Mesenchymal stem cell (in vitro differentiated cells and primary cell): ENCODE data around the gene AVPI1.

ENCODE experiments used
- DNase-seq: peaks from one replicate; pipeline ENCODE4 v3.0.0-alpha.2; 2013
- H2AFZ ChIP-seq: one replicate; pipeline ENCODE4 v1.6.1; 2013; ENCODE audit warnings: low read depth, mild to moderate bottlenecking, control low read depth, inconsistent platforms, low read length, moderate library complexity
- H2AK5ac ChIP-seq: 2 replicates; pipeline ENCODE4 v1.6.1; 2013; ENCODE audit warnings: low read length, moderate library complexity, mild to moderate bottlenecking, inconsistent platforms; ENCODE audit not compliant: severe bottlenecking
- H2BK120ac ChIP-seq: one replicate; pipeline ENCODE4 v1.6.1; 2013; ENCODE audit warnings: low read depth, mild to moderate bottlenecking, inconsistent platforms, low read length, moderate library complexity
- H2BK12ac ChIP-seq, 2 experiments: one replicate each; pipeline ENCODE4 v1.6.1; 2013; ENCODE audit warnings: inconsistent platforms in 2 of 2, low read length in 2 of 2, mild to moderate bottlenecking in 2 of 2, moderate library complexity in 2 of 2, control low read depth in 1 of 2
- H2BK15ac ChIP-seq: one replicate; pipeline ENCODE4 v1.6.1; 2013; ENCODE audit warnings: mild to moderate bottlenecking, low read depth, inconsistent platforms; ENCODE audit not compliant: poor library complexity, severe bottlenecking
- H2BK5ac ChIP-seq: 2 replicates; pipeline ENCODE4 v1.6.1; 2013; ENCODE audit warnings: low read depth, mild to moderate bottlenecking, low read length, control low read depth, inconsistent platforms; ENCODE audit not compliant: poor library complexity, severe bottlenecking
- H3K14ac ChIP-seq, 2 experiments: one replicate each; pipeline ENCODE4 v1.6.1; 2013; ENCODE audit warnings: inconsistent platforms in 2 of 2, low read length in 2 of 2, control low read depth in 1 of 2, mild to moderate bottlenecking in 1 of 2, moderate library complexity in 1 of 2
- H3K18ac ChIP-seq, 2 experiments: one replicate each; pipeline ENCODE4 v1.6.1; 2013; ENCODE audit warnings: inconsistent platforms in 2 of 2, low read length in 2 of 2, control low read depth in 1 of 2, low read depth in 1 of 2, mild to moderate bottlenecking in 1 of 2
- H3K23ac ChIP-seq, 2 experiments: one replicate each; pipeline ENCODE4 v1.6.1; 2013; ENCODE audit warnings: inconsistent platforms in 2 of 2, low read length in 2 of 2, mild to moderate bottlenecking in 2 of 2, moderate library complexity in 2 of 2, control low read depth in 1 of 2
- H3K27ac ChIP-seq: 2 replicates; pipeline ENCODE4 v1.5.1; 2013; ENCODE audit warnings: mild to moderate bottlenecking, moderate library complexity, low read length, control low read depth, inconsistent platforms; ENCODE audit not compliant: poor library complexity, severe bottlenecking
- H3K27me3 ChIP-seq, 2 experiments: 2 replicates each; pipeline versions ENCODE4 v1.6.1 to v1.7.0; 2013; ENCODE audit warnings: low read length in 2 of 2, mild to moderate bottlenecking in 2 of 2, moderate library complexity in 2 of 2, control low read depth in 1 of 2, inconsistent platforms in 1 of 2; ENCODE audit not compliant: control insufficient read depth in 1 of 2, insufficient read depth in 1 of 2
- H3K36me3 ChIP-seq, 2 experiments: 2 replicates each; pipeline versions ENCODE4 v1.6.1 to v1.7.0; 2013; ENCODE audit warnings: low read length in 2 of 2, control low read depth in 1 of 2, inconsistent platforms in 1 of 2, low read depth in 1 of 2, mild to moderate bottlenecking in 1 of 2; ENCODE audit not compliant: insufficient read depth in 2 of 2, control insufficient read depth in 1 of 2
- H3K4ac ChIP-seq, 2 experiments: one replicate each; pipeline ENCODE4 v1.6.1; 2013; ENCODE audit warnings: inconsistent platforms in 2 of 2, low read length in 2 of 2, mild to moderate bottlenecking in 2 of 2, moderate library complexity in 2 of 2, control low read depth in 1 of 2, low read depth in 1 of 2
- H3K4me1 ChIP-seq: 2 replicates; pipeline ENCODE4 v1.6.1; 2013; ENCODE audit warnings: low read depth, low read length, control low read depth; ENCODE audit not compliant: control insufficient read depth, insufficient read depth
- H3K4me2 ChIP-seq: 2 replicates; pipeline ENCODE4 v1.6.1; 2013; ENCODE audit warnings: low read length, mild to moderate bottlenecking, inconsistent platforms; ENCODE audit not compliant: poor library complexity, severe bottlenecking
- H3K4me3 ChIP-seq, 2 experiments: 2 replicates each; pipeline versions ENCODE4 v1.5.1 to v1.7.0; 2013; ENCODE audit warnings: low read length in 2 of 2, mild to moderate bottlenecking in 2 of 2, control low read depth in 1 of 2, low read depth in 1 of 2; ENCODE audit not compliant: insufficient read depth in 1 of 2
- H3K79me1 ChIP-seq: replicated peaks from 2 replicates; pipeline ENCODE4 v1.6.1; 2013; ENCODE audit warnings: mild to moderate bottlenecking, control low read depth, low read length, inconsistent platforms; ENCODE audit not compliant: poor library complexity, severe bottlenecking
- H3K9ac ChIP-seq: 2 replicates; pipeline ENCODE4 v1.7.0; 2013; ENCODE audit warnings: mild to moderate bottlenecking, low read length, moderate library complexity
- H3K9me3 ChIP-seq: 2 replicates; pipeline ENCODE4 v1.7.0; 2013; ENCODE audit warnings: mild to moderate bottlenecking, low read length; ENCODE audit not compliant: control insufficient read depth
- H4K8ac ChIP-seq: one replicate; pipeline ENCODE4 v1.6.1; 2013; ENCODE audit warnings: inconsistent platforms, mild to moderate bottlenecking, low read length, moderate library complexity
- H4K91ac ChIP-seq: one replicate; pipeline ENCODE4 v1.6.1; 2013; ENCODE audit warnings: mild to moderate bottlenecking, low read length, inconsistent platforms
- WGBS: methylation state at CpG from one replicate; pipeline ENCODE4 v1.1.7; 2013; ENCODE audit warnings: mixed read lengths; 5-methylcytosine and 5-hydroxymethylcytosine counted together

The AVPI1 gene

DNA sequence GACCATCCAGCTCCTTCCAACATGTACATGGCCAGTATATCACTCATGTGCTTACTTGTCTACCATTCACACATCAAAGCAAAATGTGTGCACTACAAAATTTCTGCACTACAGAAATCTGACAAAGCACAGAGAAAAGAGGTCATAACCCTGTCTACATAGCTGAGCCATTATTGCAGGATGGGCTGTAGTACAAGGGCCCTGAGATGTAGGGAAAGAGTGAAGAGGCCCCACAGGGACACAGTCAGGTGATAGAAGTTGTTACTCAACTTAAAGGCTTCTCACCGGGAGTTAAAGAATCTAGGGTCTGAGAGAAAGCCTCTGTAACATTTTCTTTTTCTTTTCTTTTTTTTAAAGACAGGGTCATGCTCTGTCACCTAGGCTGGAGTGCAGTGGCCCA, 17.5 kb downstream of the AVPI1 start:
- no peak overlapping the region for H4K8ac ChIP-seq
- H3K4ac ChIP-seq = no peak overlapping the region
- no peak overlapping the region for H2AFZ ChIP-seq
- no peak overlapping the region for H3K27ac ChIP-seq
- no peak overlapping the region for H3K9ac ChIP-seq
- no peak overlapping the region for H3K4me3 ChIP-seq
- no peak overlapping the region for H2BK15ac ChIP-seq
- H4K91ac ChIP-seq = no peak overlapping the region
- H3K23ac ChIP-seq = no peak overlapping the region
- H2BK120ac ChIP-seq = no peak overlapping the region
- H3K27me3 ChIP-seq = no peaks in the 10 kb centered on the region
- H3K4me2 ChIP-seq = no peak overlapping the region
- no peak overlapping the region for H2BK12ac ChIP-seq
- DNase-seq = peak; percentile 24
- WGBS = 80% methylated on average over 1 of the region's 1 CpG
- no peaks in the 10 kb centered on the region for H3K4me1 ChIP-seq
- H3K79me1 ChIP-seq = no peaks in the 10 kb centered on the region
- H3K18ac ChIP-seq = no peak overlapping the region
- no peak overlapping the region for H2AK5ac ChIP-seq
- H2BK5ac ChIP-seq = no peak overlapping the region
- H3K14ac ChIP-seq = no peak overlapping the region
- H3K9me3 ChIP-seq = no peaks in the 10 kb centered on the region
- H3K36me3 ChIP-seq = peaks cover 25 to 89% of the 10 kb centered on the region in 2 experiments

DNA sequence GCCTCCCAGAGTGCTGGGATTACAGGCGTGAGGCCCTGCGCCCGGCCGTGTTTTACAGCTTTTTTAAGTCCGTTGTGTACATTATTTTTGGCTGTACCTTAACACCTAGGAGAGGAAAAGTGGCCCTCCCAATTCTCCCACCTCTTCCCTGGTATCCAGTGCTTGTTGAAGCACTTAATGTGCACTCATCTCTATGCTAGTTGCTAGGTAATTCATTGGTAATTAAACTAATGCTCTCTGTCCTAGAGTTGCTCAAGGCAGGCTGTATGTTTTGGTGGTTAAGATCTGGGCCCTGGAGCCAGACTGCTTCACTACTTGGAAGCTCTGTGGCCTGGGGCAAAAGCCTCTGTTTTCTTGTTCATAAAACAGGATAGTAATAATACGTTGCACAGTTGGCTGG, 19.6 kb downstream of the AVPI1 start:
- Histone ChIP-seq H3K18ac (no peak overlapping the region), H2BK12ac (no peak overlapping the region), H3K27ac (no peak overlapping the region), H3K4me2 (no peak overlapping the region), H3K14ac (no peak overlapping the region), H2AK5ac (no peak overlapping the region), H3K4me3 (no peak overlapping the region), H2AFZ (no peak overlapping the region), H3K79me1 (peaks cover under 1% of the 10 kb centered on the region), H4K91ac (no peak overlapping the region), H3K36me3 (peaks cover 21 to 90% of the 10 kb centered on the region in 2 experiments), H3K23ac (no peak overlapping the region), H3K27me3 (no peaks in the 10 kb centered on the region), H2BK5ac (no peak overlapping the region), H2BK120ac (no peak overlapping the region), H3K9ac (no peak overlapping the region), H4K8ac (no peak overlapping the region), H3K4ac (no peak overlapping the region), H3K4me1 (no peaks in the 10 kb centered on the region), H3K9me3 (no peaks in the 10 kb centered on the region), H2BK15ac (no peak overlapping the region)
- DNase-seq = no peak
- WGBS = 98% methylated on average over 6 of the region's 6 CpGs

DNA sequence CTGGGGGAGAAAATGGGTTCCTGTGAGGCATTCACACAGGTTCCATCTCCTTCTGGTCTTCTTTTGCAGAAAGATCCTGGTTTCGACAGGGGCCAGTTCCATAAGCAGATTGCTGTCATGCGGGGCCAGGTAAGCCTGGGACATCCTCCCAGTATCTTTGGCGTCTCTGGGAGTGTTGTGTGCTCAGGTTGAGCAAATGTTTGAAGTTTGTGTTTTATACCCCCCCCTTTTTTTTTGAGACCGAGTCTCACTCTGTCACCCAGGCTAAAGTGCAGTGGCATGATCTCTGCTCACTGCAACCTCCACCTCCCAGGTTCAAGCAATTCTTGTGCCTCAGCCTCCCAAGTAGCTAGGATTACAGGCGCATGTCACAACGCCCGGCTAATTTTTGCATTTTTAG, 20.0 kb downstream of the AVPI1 start:
- Histone ChIP-seq H3K79me1 (peaks cover 4% of the 10 kb centered on the region), H3K14ac (no peak overlapping the region), H4K91ac (no peak overlapping the region), H3K27me3 (no peaks in the 10 kb centered on the region), H2BK120ac (no peak overlapping the region), H2BK5ac (no peak overlapping the region), H3K4ac (no peak overlapping the region), H4K8ac (no peak overlapping the region), H3K23ac (no peak overlapping the region), H3K36me3 (peaks cover 21 to 91% of the 10 kb centered on the region in 2 experiments), H3K18ac (no peak overlapping the region), H3K4me1 (no peaks in the 10 kb centered on the region), H3K4me3 (no peak overlapping the region), H2AFZ (no peak overlapping the region), H2AK5ac (no peak overlapping the region), H3K27ac (no peak overlapping the region), H2BK12ac (no peak overlapping the region), H3K9ac (no peak overlapping the region), H2BK15ac (no peak overlapping the region), H3K4me2 (no peak overlapping the region), H3K9me3 (no peaks in the 10 kb centered on the region)
- WGBS = 99% methylated on average over 7 of the region's 7 CpGs
- no peak for DNase-seq

DNA sequence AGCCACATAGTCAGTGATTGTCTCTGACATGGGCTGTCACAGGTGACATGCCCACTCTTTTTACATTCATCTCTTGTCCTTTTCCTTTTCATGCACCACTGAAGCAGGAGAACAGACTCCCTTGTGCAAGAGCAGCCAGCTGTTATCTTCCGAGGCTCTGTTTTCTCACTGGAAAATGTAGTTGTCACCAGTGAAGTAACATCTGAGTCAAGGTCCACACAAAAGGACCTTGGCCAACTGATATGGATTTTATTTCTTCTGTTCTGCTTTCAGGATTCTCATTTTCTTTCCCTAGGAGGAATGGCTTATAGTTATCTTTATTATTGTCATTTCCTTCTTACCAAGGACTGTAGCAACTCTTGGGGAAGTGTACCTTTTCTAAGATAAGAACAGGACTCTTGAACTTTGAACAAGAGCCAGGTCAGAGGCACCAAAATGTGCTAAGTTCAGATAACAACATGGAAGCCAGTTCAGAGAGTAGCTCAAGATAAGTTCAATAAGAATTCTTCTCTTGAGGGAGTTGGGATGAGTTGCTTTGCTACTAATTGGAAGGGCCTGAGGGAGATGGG, 22.7 kb downstream of the AVPI1 start:
- H2BK120ac ChIP-seq = no peak overlapping the region
- H3K4me2 ChIP-seq = no peak overlapping the region

More for the DNA sequence above, 22.7 kb downstream of the AVPI1 start:
- Histone ChIP-seq H3K23ac (no peak overlapping the region), H4K91ac (no peak overlapping the region), H2BK12ac (no peak overlapping the region), H3K4me3 (no peak overlapping the region), H4K8ac (no peak overlapping the region), H3K27me3 (no peaks in the 10 kb centered on the region), H3K14ac (no peak overlapping the region), H3K36me3 (peaks cover 21 to 77% of the 10 kb centered on the region in 2 experiments), H2BK15ac (no peak overlapping the region), H3K79me1 (peaks cover 6% of the 10 kb centered on the region), H3K9ac (no peak overlapping the region), H2BK5ac (no peak overlapping the region), H3K4me1 (no peaks in the 10 kb centered on the region), H3K4ac (no peak overlapping the region), H2AK5ac (no peak overlapping the region), H3K27ac (no peak overlapping the region), H3K18ac (no peak overlapping the region), H2AFZ (no peak overlapping the region), H3K9me3 (no peaks in the 10 kb centered on the region)
- 100% methylated on average over 1 of the region's 1 CpG for WGBS
- no peak for DNase-seq
